Measurements from ENCODE around the gene YJEFN3. TPM values are rescaled to one million over a fixed set of nuclear protein-coding genes. Genes with fewer than 3 reads are reported as not detected.
A peak's percentile ranks its signal among the peaks of the same experiment; 100 is the strongest.

The YJEFN3 gene
- total RNA-seq, 2 experiments from 2014 or later, result 11.7 to 11.9 TPM

- Mint-ChIP-seq H3K4me3 (no peak overlapping the region), H3K36me3 (peaks cover 20% of the 10 kb centered on the region), H3K27me3 (peaks cover 4% of the 10 kb centered on the region), H3K4me1 (peaks cover 18% of the 10 kb centered on the region), H3K9me3 (no peaks in the 10 kb centered on the region), H3K27ac (peak overlapping the region; percentile 67)
- DNase-seq (no peak), ATAC-seq (ENCODE audit: low read depth) (no peak)
- POLR2A ChIA-PET, result interaction anchor here (0.6 to 1.9 kb wide), 4 partner anchors 18 to 137 kb away, joined by 3 to 7 read pairs (median 4); partner anchors contain the start of genes NDUFA13, TSSK6 and ZNF101
Measured at GRCh38 chr19:19532806-19533701, 4.3 kb downstream of the YJEFN3 start.

- Mint-ChIP-seq H3K4me3 (no peak overlapping the region), H3K27me3 (peaks cover 9% of the 10 kb centered on the region), H3K36me3 (peaks cover 20% of the 10 kb centered on the region), H3K9me3 (no peaks in the 10 kb centered on the region), H3K4me1 (peaks cover 22% of the 10 kb centered on the region), H3K27ac (no peak overlapping the region)
- DNase-seq (no peak), ATAC-seq (ENCODE audit: low read depth) (no peak)
- POLR2A ChIA-PET, result no interaction called here
Measured at GRCh38 chr19:19533841-19534240, 5.1 kb downstream of the YJEFN3 start.

- DNase-seq, result no peak
- Mint-ChIP-seq H3K4me1 (peaks cover 22% of the 10 kb centered on the region), H3K36me3 (peaks cover 16% of the 10 kb centered on the region), H3K27ac (peak overlapping the region; percentile 17), H3K9me3 (no peaks in the 10 kb centered on the region), H3K4me3 (no peak overlapping the region), H3K27me3 (peaks cover 18% of the 10 kb centered on the region)
- POLR2A ChIA-PET, result no interaction called here
- ATAC-seq (ENCODE audit: low read depth), result no peak
Measured at GRCh38 chr19:19534556-19535265, 6.0 kb downstream of the YJEFN3 start.

GRCh38 chr19:19535311-19536191 is 6.8 kb downstream of the YJEFN3 start:
- Mint-ChIP-seq H3K27ac (no peak overlapping the region), H3K27me3 (peaks cover 18% of the 10 kb centered on the region), H3K4me1 (peaks cover 23% of the 10 kb centered on the region), H3K36me3 (peaks cover 16% of the 10 kb centered on the region), H3K9me3 (no peaks in the 10 kb centered on the region), H3K4me3 (no peak overlapping the region)
- DNase-seq, result no peak
- POLR2A ChIA-PET, result interaction anchor here (0.5 kb wide), 1 partner anchor 63 kb away, joined by 3 read pairs; no protein-coding TSS in a partner anchor
- no peak for ATAC-seq (ENCODE audit: low read depth)

- DNase-seq (no peak), ATAC-seq (ENCODE audit: low read depth) (no peak)
- H3K9me3 Mint-ChIP-seq, result no peaks in the 10 kb centered on the region
- peaks cover 18% of the 10 kb centered on the region for H3K27me3 Mint-ChIP-seq
- H3K4me1 Mint-ChIP-seq, result peaks cover 29% of the 10 kb centered on the region
- no peak overlapping the region for H3K27ac Mint-ChIP-seq
- peaks cover 9% of the 10 kb centered on the region for H3K36me3 Mint-ChIP-seq
- POLR2A ChIA-PET, result no interaction called here
- H3K4me3 Mint-ChIP-seq, result peak overlapping the region; percentile 37
Measured at GRCh38 chr19:19537075-19538048, 8.7 kb downstream of the YJEFN3 start.

GRCh38 chr19:19538061-19538784 is 9.5 kb downstream of the YJEFN3 start, which contains the start of gene CILP2:
TSS of gene CILP2 (plus strand) at chr19:19538265. CDS start at chr19:19538350, 85 bp downstream.
- H3K4me3 Mint-ChIP-seq, result peak within 1 kb of the TSS; percentile 37
- POLR2A ChIA-PET, result interaction anchor here (1.1 to 1.9 kb wide), 5 partner anchors 22 to 126 kb away, joined by 3 to 9 read pairs (median 4); partner anchors contain the start of genes ATP13A1, LPAR2, NDUFA13 and PBX4

GRCh38 chr19:19538785-19539166 is 10.1 kb downstream of the YJEFN3 start:
- peaks cover 18% of the 10 kb centered on the region for H3K27me3 Mint-ChIP-seq
- ATAC-seq (ENCODE audit: low read depth) (no peak), DNase-seq (no peak)
- H3K36me3 Mint-ChIP-seq, result peaks cover 8% of the 10 kb centered on the region
- no peaks in the 10 kb centered on the region for H3K9me3 Mint-ChIP-seq
- H3K4me1 Mint-ChIP-seq, result peaks cover 28% of the 10 kb centered on the region
- peak overlapping the region; percentile 3 for H3K4me3 Mint-ChIP-seq
- no peak overlapping the region for H3K27ac Mint-ChIP-seq
- POLR2A ChIA-PET, result interaction anchor here (0.7 to 1.9 kb wide), 6 partner anchors 23 to 140 kb away, joined by 3 to 9 read pairs (median 4); partner anchors contain the start of genes ATP13A1, LPAR2, NDUFA13 and PBX4

More at GRCh38 chr19:19538061-19538784, 9.5 kb downstream of the YJEFN3 start, which contains the start of gene CILP2:
- Mint-ChIP-seq H3K27me3 (peaks cover 18% of the 10 kb centered on the region), H3K9me3 (no peaks in the 10 kb centered on the region), H3K27ac (no peak within 1 kb of the TSS), H3K4me1 (peaks cover 31% of the 10 kb centered on the region), H3K36me3 (peaks cover 9% of the 10 kb centered on the region)
- DNase-seq, result peak; percentile 57
- ATAC-seq (ENCODE audit: low read depth), result no peak

GRCh38 chr19:19539698-19540063 is 11.0 kb downstream of the YJEFN3 start:
- POLR2A ChIA-PET, result interaction anchor here (1.3 to 1.9 kb wide), 3 partner anchors 24 to 89 kb away, joined by 3 to 9 read pairs (median 6); partner anchors contain the start of genes LPAR2, NDUFA13, PBX4 and TSSK6
- H3K36me3 Mint-ChIP-seq, result peaks cover 3% of the 10 kb centered on the region
- no peak overlapping the region for H3K27ac Mint-ChIP-seq
- ATAC-seq (ENCODE audit: low read depth) (no peak), DNase-seq (peak; percentile 38)
- H3K27me3 Mint-ChIP-seq, result peaks cover 18% of the 10 kb centered on the region
- H3K4me3 Mint-ChIP-seq, result no peak overlapping the region
- peaks cover 21% of the 10 kb centered on the region for H3K4me1 Mint-ChIP-seq
- H3K9me3 Mint-ChIP-seq, result no peaks in the 10 kb centered on the region

GRCh38 chr19:19540064-19540714 is 11.5 kb downstream of the YJEFN3 start:
- DNase-seq (peak; percentile 79), ATAC-seq (ENCODE audit: low read depth) (peak; percentile 37)
- H3K27ac Mint-ChIP-seq, result peak overlapping the region; percentile 73
- peak overlapping the region; percentile 70 for H3K4me3 Mint-ChIP-seq
- H3K36me3 Mint-ChIP-seq, result peaks cover 3% of the 10 kb centered on the region
- POLR2A ChIA-PET, result interaction anchor here (0.8 to 1.9 kb wide), 4 partner anchors 49 to 78 kb away, joined by 3 to 6 read pairs (median 4); partner anchors contain the start of gene PBX4
- peaks cover 21% of the 10 kb centered on the region for H3K4me1 Mint-ChIP-seq
- H3K9me3 Mint-ChIP-seq, result no peaks in the 10 kb centered on the region
- H3K27me3 Mint-ChIP-seq, result peaks cover 18% of the 10 kb centered on the region

- POLR2A ChIA-PET, result interaction anchor here (0.8 to 1.2 kb wide), 4 partner anchors 48 to 88 kb away, joined by 3 to 4 read pairs (median 3); no protein-coding TSS in a partner anchor
- no peaks in the 10 kb centered on the region for H3K9me3 Mint-ChIP-seq
- H3K36me3 Mint-ChIP-seq, result peaks cover 3% of the 10 kb centered on the region
- DNase-seq (peak; percentile 84), ATAC-seq (ENCODE audit: low read depth) (peak; percentile 84)
- peaks cover 18% of the 10 kb centered on the region for H3K27me3 Mint-ChIP-seq
- H3K4me3 Mint-ChIP-seq, result peak overlapping the region; percentile 70
- peak overlapping the region; percentile 73 for H3K27ac Mint-ChIP-seq
- peaks cover 21% of the 10 kb centered on the region for H3K4me1 Mint-ChIP-seq
Measured at GRCh38 chr19:19540715-19541515, 12.2 kb downstream of the YJEFN3 start.
